Thoracic aorta endothelial cell (primary cell): ENCODE measurements around the gene MPDZ. TPM values are rescaled to one million over a fixed set of nuclear protein-coding genes. Genes with fewer than 3 reads are reported as not detected.

Experiments used
- total RNA-seq: library from RNA; depleted of rRNA; stranded (reverse); fragments of >200 nt; gene quantifications from 2 replicates; pipeline ENCODE4 v1.2.3, GENCODE V29; 2012

The MPDZ gene
- 77.3 and 79.4 TPM in 2 replicates for total RNA-seq

GRCh38 chr9:13279284-13280141 is at the start of gene MPDZ:
TSS of gene MPDZ (minus strand) at chr9:13279692. CDS start at chr9:13250315, 29,377 bp downstream.

